Testis (tissue), 3 donors: ENCODE measurements around the gene FCHSD2. TPM values are rescaled to one million over a fixed set of nuclear protein-coding genes. Genes with fewer than 3 reads are reported as not detected.

Experiments used
- DNase-seq: peaks from one replicate; pipeline ENCODE4 v3.0.0-alpha.2; 2019
- H3K27ac ChIP-seq, 2 donors: fragments of 200-600 bp; sonication (generic); one replicate each; pipeline ENCODE4 v1.5.1; 2019
- H3K27me3 ChIP-seq: fragments of 200-600 bp; sonication (generic); one replicate; pipeline ENCODE4 v1.5.1; 2019
- H3K36me3 ChIP-seq: fragments of 200-600 bp; sonication (generic); one replicate; pipeline ENCODE4 v1.5.1; 2017; ENCODE audit warnings: low read depth; ENCODE audit errors: missing control alignments
- H3K4me1 ChIP-seq: fragments of 200-600 bp; sonication (generic); one replicate; pipeline ENCODE4 v1.5.1; 2019
- H3K4me3 ChIP-seq, 2 donors: fragments of 200-600 bp; sonication (generic); one replicate each; pipeline ENCODE4 v1.5.1; 2017 to 2019
- H3K9me3 ChIP-seq: fragments of 200-600 bp; sonication (generic); one replicate; pipeline ENCODE4 v1.5.1; 2017
- CTCF ChIP-seq, 3 experiments: fragments of 450-650 bp in 2 of 3; fragments of 200-600 bp in 1 of 3; sonication (generic) in 1 of 3; IDR thresholded peaks; one replicate each; pipeline ENCODE4 v1.5.1; 2016 to 2019; ENCODE audit warnings: antibody characterized with exemption in 3 of 3, mild to moderate bottlenecking in 2 of 3, moderate library complexity in 1 of 3
- POLR2A ChIP-seq: fragments of 450-650 bp; IDR thresholded peaks from one replicate; pipeline ENCODE4 v1.6.1; 2017; ENCODE audit warnings: antibody characterized with exemption, mild to moderate bottlenecking, moderate library complexity
- WGBS, 2 donors: methylation state at CpG; one replicate each; pipeline ENCODE4 v1.1.5; 2018; 5-methylcytosine and 5-hydroxymethylcytosine counted together
- intact Hi-C: fragments of 100-400 bp; cut with DNase I; formaldehyde crosslinking; loops from one replicate; pipeline ENCODE4 v1.15.1; 2023; ENCODE audit warnings: low total_unique reads
- polyA plus RNA-seq: library from polyadenylated mRNA; stranded (reverse); fragments of 350-450 nt; fragmentation: Illumina TruSeq; extraction: RNeasy Lipid Tissue Mini Kit (QIAGEN cat#74804); gene quantifications from one replicate; pipeline ENCODE4 v1.2.3, GENCODE V29; 2014; ENCODE audit warnings: low read depth, low replicate concordance; ENCODE audit not compliant: insufficient read depth
- total RNA-seq, 2 donors: library from RNA; depleted of rRNA; stranded (reverse); fragments of >200 nt; gene quantifications; one replicate each; pipeline ENCODE4 v1.2.3, GENCODE V29; 2016

FCHSD2 gene
- total and polyA plus RNA-seq, 3 donors from 2014 or later, result 44.0 to 69.6 (median 65.9) TPM

- Histone ChIP-seq H3K27me3 (no peaks in the 10 kb centered on the region), H3K27ac (no peak overlapping the region), H3K4me3 (no peak overlapping the region), H3K36me3 (no peaks in the 10 kb centered on the region), H3K9me3 (no peaks in the 10 kb centered on the region), H3K4me1 (peaks cover 17% of the 10 kb centered on the region)
- DNase-seq, result no peak
- TF ChIP-seq CTCF (IDR thresholded peaks at IDR 0.05), result no peak
- no peak for TF ChIP-seq POLR2A
- WGBS, 2 donors, result 26 to 40% methylated on average over 5 of the region's 5 CpGs
- intact Hi-C loops, result no loop called here
Measured at GRCh38 chr11:72864702-72865655, 277.1 kb downstream of the FCHSD2 start.

GRCh38 chr11:72863916-72864315 is 278.2 kb downstream of the FCHSD2 start:
- DNase-seq, result no peak
- 47 to 77% methylated on average over 1 of the region's 1 CpG for WGBS, 2 donors
- H3K4me3 ChIP-seq, result no peak overlapping the region
- no peaks in the 10 kb centered on the region for H3K36me3 ChIP-seq
- no peaks in the 10 kb centered on the region for H3K27me3 ChIP-seq
- TF ChIP-seq POLR2A, result no peak
- TF ChIP-seq CTCF (IDR thresholded peaks at IDR 0.05), result no peak
- intact Hi-C loops, result no loop called here
- peaks cover 17% of the 10 kb centered on the region for H3K4me1 ChIP-seq
- H3K27ac ChIP-seq, result no peak overlapping the region
- H3K9me3 ChIP-seq, result no peaks in the 10 kb centered on the region

GRCh38 chr11:72863091-72863490 is 279.0 kb downstream of the FCHSD2 start:
- no peaks in the 10 kb centered on the region for H3K27me3 ChIP-seq
- H3K4me1 ChIP-seq, result peaks cover 17% of the 10 kb centered on the region
- no peaks in the 10 kb centered on the region for H3K9me3 ChIP-seq
- no peak for DNase-seq
- H3K36me3 ChIP-seq, result no peaks in the 10 kb centered on the region
- H3K27ac ChIP-seq, result no peak overlapping the region
- WGBS, 2 donors, result 79 to 81% methylated on average over 1 of the region's 1 CpG
- TF ChIP-seq POLR2A (no peak), CTCF (IDR thresholded peaks at IDR 0.05) (no peak)
- intact Hi-C loops, result no loop called here
- H3K4me3 ChIP-seq, result no peak overlapping the region

GRCh38 chr11:72860592-72860991 is 281.5 kb downstream of the FCHSD2 start:
- H3K36me3 ChIP-seq, result no peaks in the 10 kb centered on the region
- TF ChIP-seq POLR2A (no peak), CTCF (IDR thresholded peaks at IDR 0.05) (no peak)
- no peak overlapping the region for H3K4me3 ChIP-seq
- H3K9me3 ChIP-seq, result no peaks in the 10 kb centered on the region
- H3K4me1 ChIP-seq, result peaks cover 35% of the 10 kb centered on the region
- no peak overlapping the region for H3K27ac ChIP-seq
- intact Hi-C loops, result no loop called here
- no peaks in the 10 kb centered on the region for H3K27me3 ChIP-seq
- 94 to 99% methylated on average over 4 of the region's 4 CpGs for WGBS, 2 donors
- DNase-seq, result no peak
